Stimulated activated CD8-positive, alpha-beta memory T cell treated with anti-CD3 and anti-CD28 coated beads, Interleukin-7, amount 100 ng/mL, for 4 hours (primary cell): ENCODE data around the gene EDC4.
A peak's percentile ranks its signal among the peaks of the same experiment; 100 is the strongest.
"Not testable (repeated sequence)": the region's sequence is repeated elsewhere in the genome, so short reads cannot be mapped to it uniquely, and the experiment has no call there.

Experiments
- DNase-seq, 2 donors: peaks; one replicate each; pipeline ENCODE4 v3.0.0-alpha.2; 2020; ENCODE audit warnings: low read depth in 2 of 2

EDC4 gene

DNA sequence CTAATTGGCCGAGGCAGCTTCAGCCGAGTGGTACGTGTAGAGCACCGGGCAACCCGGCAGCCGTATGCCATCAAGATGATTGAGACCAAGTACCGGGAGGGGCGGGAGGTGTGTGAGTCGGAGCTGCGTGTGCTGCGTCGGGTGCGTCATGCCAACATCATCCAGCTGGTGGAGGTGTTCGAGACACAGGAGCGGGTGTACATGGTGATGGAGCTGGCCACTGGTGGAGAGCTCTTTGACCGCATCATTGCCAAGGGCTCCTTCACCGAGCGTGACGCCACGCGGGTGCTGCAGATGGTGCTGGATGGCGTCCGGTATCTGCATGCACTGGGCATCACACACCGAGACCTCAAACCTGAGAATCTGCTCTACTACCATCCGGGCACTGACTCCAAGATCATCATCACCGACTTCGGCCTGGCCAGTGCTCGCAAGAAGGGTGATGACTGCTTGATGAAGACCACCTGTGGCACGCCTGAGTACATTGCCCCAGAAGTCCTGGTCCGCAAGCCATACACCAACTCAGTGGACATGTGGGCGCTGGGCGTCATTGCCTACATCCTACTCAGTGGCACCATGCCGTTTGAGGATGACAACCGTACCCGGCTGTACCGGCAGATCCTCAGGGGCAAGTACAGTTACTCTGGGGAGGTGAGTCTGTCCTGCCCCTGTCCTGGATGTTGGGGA, 36.3 kb downstream of the EDC4 start:
- no peak for DNase-seq

DNA sequence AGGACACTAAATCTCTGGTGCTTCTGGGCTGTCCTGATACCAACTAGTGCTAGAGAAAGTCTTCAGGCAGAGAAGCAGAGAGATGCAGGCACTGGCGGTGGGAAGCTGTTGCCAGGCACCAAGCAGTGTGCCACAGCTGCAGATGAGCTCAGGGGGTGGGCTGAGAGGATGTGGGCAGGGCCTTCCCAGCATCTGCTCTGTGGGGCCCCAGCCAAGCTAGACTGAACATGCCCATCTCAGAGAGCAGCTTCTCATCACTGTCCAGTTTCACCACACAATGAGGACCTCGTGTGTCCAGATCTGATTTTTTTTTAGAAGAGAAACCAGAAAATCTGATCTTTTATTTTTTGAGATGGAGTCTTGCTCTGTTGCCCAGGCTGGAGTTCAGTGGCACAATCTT, 37.3 kb downstream of the EDC4 start:
- DNase-seq = no peak

DNA sequence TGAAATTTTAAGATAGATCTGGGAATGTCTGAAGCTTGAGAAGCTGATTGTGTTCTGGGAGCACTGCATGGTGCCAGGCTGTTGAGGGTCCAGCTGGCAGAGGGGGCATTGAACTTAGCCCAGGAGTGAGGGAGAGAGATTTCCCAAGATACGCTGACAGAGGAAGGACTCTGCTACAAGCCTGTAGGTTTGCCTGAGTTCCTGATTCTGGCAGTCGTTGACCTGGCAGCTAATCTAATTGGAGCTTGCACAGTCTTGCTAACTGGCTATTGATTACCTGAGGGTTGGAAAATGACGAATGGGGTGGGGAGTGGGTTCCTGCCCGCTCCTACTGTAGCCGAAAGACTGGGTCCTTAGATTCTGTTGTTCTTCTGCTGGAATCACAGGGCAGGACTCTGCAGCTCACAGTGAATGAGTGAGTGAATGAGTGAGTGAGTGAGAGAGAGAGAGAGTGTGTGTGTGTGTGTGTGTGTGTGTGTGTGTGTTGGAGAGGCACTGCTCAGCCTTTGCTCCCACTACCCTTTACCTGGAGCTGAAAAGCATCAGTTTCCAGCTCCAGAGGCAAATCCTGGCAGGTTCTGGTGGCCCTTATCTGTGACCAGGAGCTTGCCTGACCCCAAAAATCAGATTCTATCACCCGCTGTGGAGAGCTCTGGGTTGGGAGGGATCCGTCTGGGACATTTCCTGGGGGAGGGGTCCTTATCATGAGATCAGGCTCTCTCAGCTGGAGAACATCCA, 42.1 kb downstream of the EDC4 start:
- no peak for DNase-seq

DNA sequence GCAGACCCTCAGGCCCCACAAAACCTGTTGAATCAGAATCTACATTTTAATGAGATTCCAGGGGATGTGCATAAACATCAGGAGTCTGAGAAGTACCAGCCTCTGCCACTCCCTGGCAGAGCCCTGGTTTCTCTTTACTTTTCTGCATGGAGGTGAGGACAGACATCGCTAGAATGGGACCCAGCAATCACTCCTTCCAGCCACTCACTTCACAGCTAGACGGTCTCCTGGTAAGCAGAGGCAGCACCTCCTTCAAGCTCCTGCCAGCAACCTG, 42.6 kb downstream of the EDC4 start:
- not testable (repeated sequence) for DNase-seq

DNA sequence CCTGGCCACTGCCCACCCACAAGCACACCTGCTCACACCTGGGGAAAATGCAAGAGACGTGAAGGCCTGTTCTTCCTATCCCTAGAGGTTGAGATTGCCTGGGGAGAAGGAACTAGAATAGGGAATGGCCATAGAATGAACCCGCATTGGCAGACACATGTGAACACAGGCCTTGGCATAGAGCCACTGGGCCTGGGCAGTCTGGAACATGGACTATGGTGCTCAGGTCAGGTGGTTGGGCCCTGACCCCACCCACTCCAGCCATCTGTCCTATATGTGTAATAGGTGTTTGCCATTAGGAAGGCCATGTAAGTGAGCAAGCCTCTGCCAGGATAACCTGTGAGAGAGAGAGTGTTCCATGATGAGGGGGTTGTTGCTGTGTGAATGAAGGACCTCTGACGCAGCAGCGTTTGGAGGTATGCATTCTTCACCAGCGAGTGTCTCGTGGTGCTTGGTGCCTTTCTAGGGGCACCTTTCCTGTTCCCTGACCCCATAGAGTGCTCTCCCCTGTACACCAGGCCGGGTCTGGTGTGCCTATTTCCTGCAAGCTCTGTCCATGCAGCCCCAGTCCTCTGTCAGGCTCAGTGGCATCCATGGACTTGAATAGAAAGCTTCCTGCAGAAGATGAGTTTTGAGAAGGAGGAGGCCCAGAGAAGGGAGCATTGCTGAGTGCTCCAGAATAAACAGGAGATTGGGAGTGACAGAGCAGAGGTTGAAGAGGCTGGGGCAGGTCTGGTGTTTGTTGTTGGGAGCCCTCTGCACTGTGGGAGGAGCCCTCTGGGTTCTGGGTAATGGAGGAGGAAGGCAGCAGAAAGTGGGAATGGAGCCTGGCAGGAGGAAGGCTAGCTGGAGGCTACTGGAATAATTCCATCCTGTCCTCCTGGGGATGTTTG, 43.2 kb downstream of the EDC4 start:
- DNase-seq = no peak

DNA sequence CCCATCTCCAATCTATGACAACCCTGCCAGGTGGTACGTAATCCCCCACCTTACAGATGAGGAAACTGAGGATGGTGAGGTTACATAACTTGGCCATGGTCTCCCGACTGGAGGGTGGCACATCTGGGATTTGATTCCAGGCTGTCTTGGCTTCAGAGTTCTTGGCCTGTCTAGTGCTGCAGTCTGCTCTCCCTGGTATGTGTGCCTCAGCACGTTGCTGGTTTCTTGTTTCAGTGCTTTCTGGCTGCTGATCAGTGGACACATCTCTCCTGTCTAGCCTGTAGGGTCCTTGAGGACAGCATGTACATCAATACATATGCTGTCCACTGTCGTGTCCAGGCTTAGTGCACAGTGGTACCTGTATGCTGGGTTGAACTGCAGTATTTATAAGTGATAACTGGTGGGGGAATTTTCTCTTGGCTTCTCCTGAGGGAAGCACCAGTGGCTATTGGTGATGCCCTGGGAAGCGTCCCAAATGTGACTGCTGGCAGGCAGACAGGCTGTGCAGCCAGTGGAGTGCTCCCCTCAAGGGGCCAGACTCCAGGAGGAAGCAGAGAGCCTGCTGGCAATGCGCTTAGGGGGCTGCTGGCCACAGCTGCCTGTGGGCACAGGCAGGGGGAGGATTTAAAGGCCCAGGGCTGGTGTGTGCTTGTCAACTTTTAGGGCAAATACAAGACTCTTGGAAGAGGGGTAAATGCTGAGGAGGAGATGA, 44.4 kb downstream of the EDC4 start:
- no peak for DNase-seq

DNA sequence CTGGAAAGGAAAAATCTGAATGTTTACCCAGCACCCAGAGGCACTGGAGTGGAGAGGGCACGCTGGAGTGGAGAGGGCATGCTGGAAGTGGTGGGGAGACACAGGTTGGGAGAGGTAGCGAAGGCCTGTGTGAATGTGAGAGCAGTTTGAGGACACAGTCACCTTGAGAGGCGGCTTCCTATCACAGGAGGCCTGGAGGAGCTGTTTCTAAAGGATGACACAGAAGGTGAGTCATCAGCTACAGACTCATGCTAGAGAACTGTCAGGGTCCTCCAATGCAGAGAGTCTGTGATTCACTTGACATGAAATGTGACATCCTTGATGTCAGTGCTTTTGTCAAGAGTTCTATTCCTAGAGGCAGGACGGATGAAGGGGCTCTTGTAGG, 45.0 kb downstream of the EDC4 start:
- peak in 1 of 2 donors; percentile 37 for DNase-seq

DNA sequence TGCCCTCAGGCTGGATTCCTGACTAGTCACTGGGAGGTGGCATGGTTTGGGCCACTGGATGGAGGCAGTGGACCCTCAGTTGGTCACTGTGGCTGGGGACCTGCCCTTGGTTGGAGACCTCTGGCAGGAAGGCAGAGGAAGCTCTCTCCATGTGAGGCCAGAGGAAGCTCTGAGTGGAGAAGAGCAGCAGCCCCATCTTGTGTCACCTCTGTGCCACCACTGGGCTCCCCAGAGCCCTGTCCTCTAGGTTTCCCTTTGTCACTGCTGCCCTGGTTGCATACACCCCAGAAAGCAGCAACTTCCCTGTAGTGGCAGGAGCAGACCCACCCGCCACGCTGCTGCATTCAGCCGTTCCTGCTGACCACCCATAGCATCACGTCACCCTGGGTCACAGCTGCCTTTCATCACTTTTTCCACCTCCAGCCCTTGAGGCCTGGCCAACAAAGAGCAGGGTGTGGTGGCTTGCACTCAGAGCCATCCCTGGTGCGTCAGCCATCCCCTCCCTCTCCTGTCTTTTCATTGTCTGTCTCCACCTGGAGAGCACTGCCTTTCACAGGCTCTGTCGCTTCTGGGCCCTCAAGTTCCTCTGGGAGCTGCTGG, 46.9 kb downstream of the EDC4 start:
- no peak for DNase-seq

DNA sequence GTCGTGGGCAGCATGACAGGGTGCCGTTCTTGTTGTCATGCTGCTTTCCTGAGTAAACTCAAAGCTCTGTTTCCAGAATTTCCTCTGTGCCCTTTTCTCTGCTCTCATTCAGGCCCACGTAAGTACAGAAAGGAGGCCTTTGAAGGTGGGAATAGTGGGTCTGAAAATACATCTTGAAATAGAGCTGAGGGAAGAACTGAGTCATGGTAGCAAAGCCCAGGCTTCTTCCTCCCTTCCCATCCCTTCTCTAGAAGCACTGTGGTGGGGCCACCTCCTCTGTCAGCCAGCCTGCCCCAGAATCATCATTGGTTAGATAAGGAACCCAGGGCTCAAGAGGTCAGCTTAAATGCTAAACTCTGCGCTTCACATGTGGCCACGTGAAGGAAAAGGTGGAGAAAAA, 49.4 kb downstream of the EDC4 start:
- DNase-seq = no peak

DNA sequence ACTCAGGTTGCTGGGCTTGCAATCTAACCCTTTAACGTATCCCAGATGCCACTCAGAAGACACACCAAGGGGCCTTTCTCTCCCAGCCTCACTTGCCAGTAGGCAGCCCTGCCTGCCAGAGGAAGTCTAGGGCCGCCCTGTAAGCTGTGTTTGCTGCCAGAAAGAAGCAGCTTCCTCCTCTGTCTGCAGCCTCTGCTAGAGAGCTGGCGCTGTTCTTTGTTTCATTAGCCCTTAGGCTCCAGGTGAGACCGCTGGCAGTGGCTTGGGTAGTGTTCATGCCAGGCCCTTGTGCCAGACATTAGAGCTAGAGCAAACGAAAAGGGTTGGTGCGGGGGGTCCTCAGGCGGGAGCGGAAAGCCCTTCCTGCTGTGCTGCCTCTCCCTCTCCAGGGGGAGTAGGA, 49.9 kb downstream of the EDC4 start:
- DNase-seq = no peak

DNA sequence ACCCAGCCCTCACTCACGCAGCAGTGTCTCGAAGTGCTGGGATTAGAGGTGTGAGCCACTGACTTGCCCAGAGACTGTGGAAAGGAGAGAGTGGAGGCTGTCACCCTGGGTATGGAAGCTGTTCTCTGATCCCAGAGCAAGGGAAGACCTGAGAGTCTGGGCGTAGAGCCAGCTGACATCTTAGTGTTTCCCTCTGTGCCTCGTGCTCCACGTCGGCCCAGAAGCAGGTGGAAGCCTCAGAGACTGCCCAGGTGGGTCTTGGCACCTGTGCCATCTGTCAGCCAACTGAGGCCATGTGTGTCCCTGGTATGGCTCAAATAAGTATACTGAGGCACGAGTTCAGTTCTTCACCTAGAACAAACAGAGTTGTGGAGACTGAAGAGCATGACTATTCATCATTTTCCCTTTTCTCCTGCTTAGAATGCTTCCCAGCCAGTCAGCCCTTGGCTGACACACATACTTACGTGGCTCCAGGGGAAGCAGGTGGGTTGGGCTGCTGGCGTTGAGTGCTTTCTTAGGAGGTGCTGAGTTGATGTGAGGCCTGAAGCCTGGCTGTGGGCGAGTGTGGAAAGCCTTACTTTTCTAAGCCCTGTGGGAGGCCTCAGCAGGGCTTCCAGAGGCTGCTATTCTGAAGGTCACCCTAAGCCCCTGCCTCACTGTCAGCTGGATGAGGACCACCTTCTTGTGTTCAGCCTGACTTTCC, 50.7 kb downstream of the EDC4 start:
- no peak for DNase-seq

DNA sequence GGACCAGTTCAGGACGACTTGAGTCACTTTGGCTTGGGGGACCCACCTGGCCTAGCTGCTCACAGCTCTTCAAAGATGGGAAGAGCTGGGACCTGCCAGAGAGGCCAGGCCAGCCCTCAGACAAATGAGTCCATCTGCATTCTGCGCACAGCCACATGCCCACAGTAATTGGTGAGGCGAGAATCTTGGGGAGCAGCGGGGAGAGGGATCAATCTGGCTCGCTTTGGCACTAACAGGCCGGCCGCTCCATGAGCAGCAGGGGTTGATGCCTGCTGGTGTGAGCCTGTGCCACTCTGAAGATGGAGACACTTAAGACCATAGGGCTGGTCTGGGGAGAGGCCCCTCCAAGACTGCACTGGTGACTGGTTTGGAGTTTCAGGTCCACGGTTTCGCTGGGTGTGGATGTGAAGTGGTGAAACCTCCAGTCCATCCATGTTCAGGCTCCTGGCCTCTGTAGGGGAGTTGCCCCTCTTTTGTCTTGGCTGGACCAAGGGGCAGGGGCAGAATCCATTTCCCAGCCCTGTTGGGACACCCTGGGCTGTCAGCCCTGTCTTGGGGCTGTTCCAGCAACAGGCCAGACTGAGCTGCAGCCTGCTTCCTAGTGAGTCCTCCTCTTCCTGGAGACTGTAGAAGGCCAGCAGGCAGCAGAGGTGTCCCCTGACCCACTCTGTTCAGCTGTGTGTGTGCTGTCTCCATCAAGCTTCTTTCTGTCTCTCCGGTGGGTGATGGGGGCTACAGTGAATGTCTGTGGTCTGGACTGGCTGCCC, 51.5 kb downstream of the EDC4 start:
- no peak for DNase-seq

DNA sequence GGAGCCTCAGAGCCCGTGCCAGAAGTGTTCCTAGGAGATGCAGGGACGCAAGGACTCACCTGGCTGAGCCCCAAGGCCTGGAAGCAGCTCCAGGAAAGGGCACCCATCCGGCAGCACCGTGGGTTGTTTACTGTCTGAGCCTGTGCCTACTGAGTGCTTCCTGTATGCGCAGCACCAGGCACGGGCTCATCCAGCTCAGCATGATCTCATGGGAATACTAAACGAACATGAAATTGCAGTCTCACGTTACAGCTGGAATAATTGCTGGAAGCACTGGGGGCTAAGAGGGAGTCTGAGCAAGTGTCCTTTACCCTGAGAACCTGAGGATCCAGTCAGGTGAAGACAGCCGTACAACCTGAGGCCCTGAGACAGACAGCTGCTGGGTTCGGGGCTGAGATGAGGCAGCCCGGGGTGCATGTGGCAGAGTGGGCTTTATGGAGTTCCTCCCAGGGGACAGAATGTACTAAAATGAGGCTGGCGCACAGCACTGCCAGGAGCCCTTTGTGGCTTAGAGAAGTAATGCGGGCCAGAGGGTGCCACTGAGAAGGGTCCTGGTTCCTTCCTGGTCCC, 53.4 kb downstream of the EDC4 start:
- no peak for DNase-seq

DNA sequence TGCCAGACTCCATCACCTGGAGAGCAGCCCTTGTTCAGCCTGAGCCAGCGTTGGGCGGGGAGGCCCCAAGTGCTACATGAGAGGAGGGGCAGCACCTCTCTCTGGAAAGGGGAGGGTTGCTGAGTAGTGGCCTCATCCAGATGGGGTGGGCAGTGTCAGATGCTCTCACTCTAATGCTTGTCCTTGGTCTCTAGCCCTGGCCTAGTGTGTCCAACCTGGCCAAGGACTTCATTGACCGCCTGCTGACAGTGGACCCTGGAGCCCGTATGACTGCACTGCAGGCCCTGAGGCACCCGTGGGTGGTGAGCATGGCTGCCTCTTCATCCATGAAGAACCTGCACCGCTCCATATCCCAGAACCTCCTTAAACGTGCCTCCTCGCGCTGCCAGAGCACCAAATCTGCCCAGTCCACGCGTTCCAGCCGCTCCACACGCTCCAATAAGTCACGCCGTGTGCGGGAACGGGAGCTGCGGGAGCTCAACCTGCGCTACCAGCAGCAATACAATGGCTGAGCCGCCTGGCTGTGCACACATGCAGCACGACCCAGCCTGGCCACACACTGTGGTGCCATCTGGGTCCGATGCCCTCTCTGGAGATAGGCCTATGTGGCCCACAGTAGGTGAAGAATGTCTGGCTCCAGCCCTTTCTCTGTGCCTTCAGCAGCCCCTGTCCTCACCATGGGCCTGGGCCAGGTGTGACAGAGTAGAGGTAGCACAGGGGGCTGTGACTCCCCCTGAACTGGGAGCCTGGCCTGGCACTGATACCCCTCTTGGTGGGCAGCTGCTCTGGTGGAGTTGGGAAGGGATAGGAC, 54.5 kb downstream of the EDC4 start:
- DNase-seq = no peak

DNA sequence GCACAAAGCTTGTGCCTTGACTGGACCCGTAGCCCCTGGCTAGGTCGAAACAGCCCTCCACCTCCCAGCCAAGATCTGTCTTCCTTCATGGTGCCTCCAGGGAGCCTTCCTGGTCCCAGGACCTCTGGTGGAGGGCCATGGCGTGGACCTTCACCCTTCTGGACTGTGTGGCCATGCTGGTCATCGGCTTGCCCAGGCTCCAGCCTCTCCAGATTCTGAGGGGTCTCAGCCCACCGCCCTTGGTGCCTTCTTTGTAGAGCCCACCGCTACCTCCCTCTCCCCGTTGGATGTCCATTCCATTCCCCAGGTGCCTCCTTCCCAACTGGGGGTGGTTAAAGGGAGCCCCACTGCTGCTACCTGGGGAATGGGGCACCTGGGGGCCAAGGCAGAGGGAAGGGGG, 55.3 kb downstream of the EDC4 start:
- no peak for DNase-seq

DNA sequence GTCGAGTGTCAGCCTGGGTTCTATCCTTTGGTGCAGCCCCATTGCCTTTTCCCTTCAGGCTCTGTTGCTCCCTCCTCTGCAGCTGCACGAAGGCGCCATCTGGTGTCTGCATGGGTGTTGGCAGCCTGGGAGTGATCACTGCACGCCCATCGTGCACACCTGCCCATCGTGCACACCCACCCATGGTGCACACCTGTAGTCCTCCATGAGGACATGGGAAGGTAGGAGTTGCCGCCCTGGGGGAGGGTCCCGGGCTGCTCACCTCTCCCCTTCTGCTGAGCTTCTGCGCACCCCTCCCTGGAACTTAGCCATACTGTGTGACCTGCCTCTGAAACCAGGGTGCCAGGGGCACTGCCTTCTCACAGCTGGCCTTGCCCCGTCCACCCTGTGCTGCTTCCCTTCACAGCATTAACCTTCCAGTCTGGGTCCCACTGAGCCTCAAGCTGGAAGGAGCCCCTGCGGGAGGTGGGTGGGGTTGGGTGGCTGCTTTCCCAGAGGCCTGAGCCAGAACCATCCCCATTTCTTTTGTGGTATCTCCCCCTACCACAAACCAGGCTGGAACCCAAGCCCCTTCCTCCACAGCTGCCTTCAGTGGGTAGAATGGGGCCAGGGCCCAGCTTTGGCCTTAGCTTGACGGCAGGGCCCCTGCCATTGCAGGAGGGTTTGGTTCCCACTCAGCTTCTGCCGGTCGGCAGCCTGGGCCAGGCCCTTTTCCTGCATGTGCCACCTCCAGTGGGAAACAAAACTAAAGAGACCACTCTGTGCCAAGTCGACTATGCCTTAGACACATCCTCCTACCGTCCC, 55.9 kb downstream of the EDC4 start:
- DNase-seq = peak; percentile 55 to 61

DNA sequence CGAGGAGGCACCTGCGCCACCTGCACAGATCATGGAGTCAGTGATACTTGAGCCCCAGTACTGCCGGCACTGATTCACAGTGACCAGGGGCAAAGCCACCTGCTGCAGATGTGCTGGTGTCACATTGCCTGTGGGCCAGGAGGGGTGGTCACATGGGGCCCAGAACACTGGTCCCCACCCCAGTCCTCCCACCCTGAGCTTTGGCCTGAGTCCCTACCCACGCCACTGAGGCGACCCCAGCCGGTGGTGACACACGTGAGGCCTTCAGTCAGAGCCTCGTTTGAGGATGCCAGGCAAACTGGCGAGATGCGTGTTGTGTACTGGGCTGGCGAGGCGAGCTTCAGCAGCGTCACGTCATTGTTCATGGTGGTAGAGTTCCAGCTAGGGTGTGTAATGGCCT, 57.3 kb downstream of the EDC4 start:
- no peak for DNase-seq

DNA sequence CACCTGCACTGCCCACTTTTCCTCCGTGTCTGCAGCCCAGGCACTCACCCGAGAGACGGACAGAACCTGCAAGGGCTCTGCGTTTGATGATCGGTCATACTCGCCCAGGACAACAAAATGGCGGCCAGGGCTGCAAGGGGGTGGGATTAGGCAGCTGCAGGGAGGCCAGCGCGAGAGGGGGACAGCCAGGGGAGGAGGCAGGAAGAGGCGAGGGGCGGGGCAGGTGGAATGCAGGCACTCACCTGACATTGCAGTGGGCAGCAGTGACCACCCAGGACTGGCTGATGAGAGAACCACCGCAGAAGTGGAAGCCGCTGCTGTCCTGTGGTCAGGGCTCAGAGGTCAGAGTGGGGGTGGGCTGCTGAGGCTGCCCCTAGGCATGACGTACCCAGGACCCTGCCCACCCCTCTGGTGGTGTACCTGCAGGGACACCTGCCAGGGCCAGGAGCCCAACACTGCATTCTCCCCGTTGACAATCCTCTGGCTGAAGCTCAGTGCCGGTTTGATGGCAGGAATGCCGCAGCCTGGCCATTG, 57.9 kb downstream of the EDC4 start:
- no peak for DNase-seq
